GM18873 (cell line): ENCODE measurements around the gene FMNL2.

Experiments used
- ATAC-seq: cut with Tn5 transposase; IDR thresholded peaks from one replicate; pipeline ENCODE4 v1.9.1; 2021; ENCODE audit warnings: mild to moderate bottlenecking, moderate library complexity, moderate number of reproducible peaks; ENCODE audit not compliant: unreplicated experiment, low FRiP score

Gene FMNL2

GRCh38 chr2:152443771-152444170 is 108.8 kb downstream of the FMNL2 start:
- no peak for ATAC-seq

GRCh38 chr2:152444448-152444847 is 109.5 kb downstream of the FMNL2 start:
- ATAC-seq = no peak

GRCh38 chr2:152445375-152445774 is 110.4 kb downstream of the FMNL2 start:
- no peak for ATAC-seq

GRCh38 chr2:152445791-152446201 is 110.8 kb downstream of the FMNL2 start:
- no peak for ATAC-seq

GRCh38 chr2:152446213-152446612 is 111.2 kb downstream of the FMNL2 start:
- no peak for ATAC-seq

GRCh38 chr2:152447897-152448296 is 112.9 kb downstream of the FMNL2 start:
- ATAC-seq = no peak

GRCh38 chr2:152448606-152449005 is 113.6 kb downstream of the FMNL2 start:
- no peak for ATAC-seq

- ATAC-seq = no peak
Observed at GRCh38 chr2:152449578-152449977, 114.6 kb downstream of the FMNL2 start.

GRCh38 chr2:152450176-152450575 is 115.2 kb downstream of the FMNL2 start:
- no peak for ATAC-seq

GRCh38 chr2:152452256-152452973 is 117.4 kb downstream of the FMNL2 start:
- ATAC-seq = no peak

GRCh38 chr2:152453129-152453911 is 118.3 kb downstream of the FMNL2 start:
- ATAC-seq = no peak

- ATAC-seq = no peak
Observed at GRCh38 chr2:152454371-152454770, 119.4 kb downstream of the FMNL2 start.

GRCh38 chr2:152454960-152455359 is 120.0 kb downstream of the FMNL2 start:
- ATAC-seq = no peak

GRCh38 chr2:152455738-152456137 is 120.8 kb downstream of the FMNL2 start:
- ATAC-seq = no peak

GRCh38 chr2:152456262-152456661 is 121.3 kb downstream of the FMNL2 start:
- no peak for ATAC-seq

GRCh38 chr2:152458441-152458940 is 123.5 kb downstream of the FMNL2 start:
- no peak for ATAC-seq

- no peak for ATAC-seq
Observed at GRCh38 chr2:152459091-152459490, 124.1 kb downstream of the FMNL2 start.

- no peak for ATAC-seq
Observed at GRCh38 chr2:152460567-152460966, 125.6 kb downstream of the FMNL2 start.

- no peak for ATAC-seq
Observed at GRCh38 chr2:152462120-152462519, 127.1 kb downstream of the FMNL2 start.

GRCh38 chr2:152462779-152463178 is 127.8 kb downstream of the FMNL2 start:
- ATAC-seq = no peak

GRCh38 chr2:152464851-152465470 is 130.0 kb downstream of the FMNL2 start:
- no peak for ATAC-seq
